WTC11 (cell line): ENCODE results near the gene ISY1. TPM values are rescaled to one million over a fixed set of nuclear protein-coding genes. Genes with fewer than 3 reads are reported as not detected.

Source experiments
- ATAC-seq: fragments of 200-7000 bp; cut with Tn5 transposase; 2 replicates; pipeline ENCODE4 v1.10.0; 2021; ENCODE audit warnings: mild to moderate bottlenecking, moderate library complexity
- CTCF ChIA-PET: fragments of 300-600 bp; sonication (Branson Sonifier 250); formaldehyde crosslinking; loops from one replicate; lab custom pipeline; 2021; ENCODE audit warnings: antibody characterized with exemption; lab: Charles Lee
- POLR2A ChIA-PET: fragments of 350-600 bp; sonication (Branson Sonifier 250); formaldehyde crosslinking; loops from one replicate; lab custom pipeline; 2021; ENCODE audit warnings: antibody characterized with exemption; lab: Charles Lee
- DNase-seq: peaks from one replicate; pipeline ENCODE4 v3.0.0; 2021; ENCODE audit warnings: low spot score
- H3K27ac Mint-ChIP-seq: 2 replicates; pipeline ENCODE4 v1.8.0; 2021; ENCODE audit warnings: mixed read lengths
- H3K27me3 Mint-ChIP-seq: 2 replicates; pipeline ENCODE4 v1.8.0; 2021; ENCODE audit warnings: low read depth, mild to moderate bottlenecking, moderate library complexity, mixed read lengths
- H3K36me3 Mint-ChIP-seq: 2 replicates; pipeline ENCODE4 v1.8.0; 2021; ENCODE audit warnings: mixed read lengths
- H3K4me1 Mint-ChIP-seq: 2 replicates; pipeline ENCODE4 v1.8.0; 2022; ENCODE audit warnings: mixed read lengths
- H3K4me3 Mint-ChIP-seq: 2 replicates; pipeline ENCODE4 v1.8.0; 2021; ENCODE audit warnings: mild to moderate bottlenecking, moderate library complexity, mixed read lengths
- H3K9me3 Mint-ChIP-seq: 2 replicates; pipeline ENCODE4 v1.8.0; 2021; ENCODE audit warnings: mixed read lengths
- ESRRA ChIP-seq: sonication (generic); formaldehyde crosslinking; IDR thresholded peaks from 2 replicates; pipeline ENCODE4 v1.8.1; 2022; ENCODE audit warnings: mild to moderate bottlenecking, missing genetic modification reagents, borderline replicate concordance
- ETV6 ChIP-seq: sonication (generic); formaldehyde crosslinking; IDR thresholded peaks from 2 replicates; pipeline ENCODE4 v1.8.1; 2022; ENCODE audit warnings: mild to moderate bottlenecking, missing genetic modification reagents
- IRF2 ChIP-seq: sonication (generic); formaldehyde crosslinking; IDR thresholded peaks from 2 replicates; pipeline ENCODE4 v1.8.0; 2022; ENCODE audit warnings: low read depth, missing genetic modification reagents, borderline replicate concordance
- NFATC4 ChIP-seq: fragments of 250-450 bp; sonication (Bioruptor Pico); IDR thresholded peaks from 2 replicates; pipeline ENCODE4 v1.9.0; 2021; ENCODE audit warnings: mild to moderate bottlenecking
- PRRX2 ChIP-seq: fragments of 250-450 bp; sonication (Bioruptor Pico); IDR thresholded peaks from 2 replicates; pipeline ENCODE4 v1.8.0; 2021; ENCODE audit warnings: mild to moderate bottlenecking
- SMAD3 ChIP-seq: sonication (generic); formaldehyde crosslinking; IDR thresholded peaks from 2 replicates; pipeline ENCODE4 v1.8.0; 2022; ENCODE audit warnings: missing genetic modification reagents, mild to moderate bottlenecking, borderline replicate concordance
- ZNF263 ChIP-seq: sonication (generic); formaldehyde crosslinking; IDR thresholded peaks from 2 replicates; pipeline ENCODE4 v1.8.1; 2022; ENCODE audit warnings: low read depth, mild to moderate bottlenecking, moderate library complexity, missing genetic modification reagents
- ZNF396 ChIP-seq: fragments of 250-450 bp; sonication (Bioruptor Pico); IDR thresholded peaks from 2 replicates; pipeline ENCODE4 v1.8.0; 2021; ENCODE audit warnings: mild to moderate bottlenecking, moderate library complexity, borderline replicate concordance
- ZNF416 ChIP-seq: fragments of 250-450 bp; sonication (Bioruptor Pico); IDR thresholded peaks from 2 replicates; pipeline ENCODE4 v1.9.0; 2021; ENCODE audit warnings: mild to moderate bottlenecking, inconsistent platforms
- total RNA-seq: library from RNA; stranded (reverse); gene quantifications from 3 replicates; pipeline ENCODE4 v1.2.3, GENCODE V29; 2021
- TF ChIP-seq, protein P1 (sequence below): sonication (generic); formaldehyde crosslinking; conservative IDR thresholded peaks from 2 replicates; pipeline ENCODE4 v1.8.1; 2022; ENCODE audit warnings: mild to moderate bottlenecking, missing genetic modification reagents
- TF ChIP-seq, protein P2 (sequence below): sonication (generic); formaldehyde crosslinking; IDR thresholded peaks from 2 replicates; pipeline ENCODE4 v1.8.1; 2023; ENCODE audit warnings: mild to moderate bottlenecking, moderate library complexity, missing genetic modification reagents
- TF ChIP-seq, protein P3 (sequence below): sonication (generic); formaldehyde crosslinking; IDR thresholded peaks from 2 replicates; pipeline ENCODE4 v1.8.0; 2022; ENCODE audit warnings: mild to moderate bottlenecking, missing genetic modification reagents
- TF ChIP-seq, protein P4 (sequence below): sonication (generic); formaldehyde crosslinking; IDR thresholded peaks from 2 replicates; pipeline ENCODE4 v1.8.0; 2022; ENCODE audit warnings: missing genetic modification reagents
- TF ChIP-seq, protein P5 (sequence below): fragments of 250-450 bp; sonication (Bioruptor Pico); IDR thresholded peaks from 2 replicates; pipeline ENCODE4 v1.9.0; 2021; ENCODE audit warnings: mild to moderate bottlenecking
- TF ChIP-seq, protein P6 (sequence below): fragments of 250-450 bp; sonication (Bioruptor Pico); IDR thresholded peaks from 2 replicates; pipeline ENCODE4 v2.1.2; 2022; ENCODE audit warnings: mild to moderate bottlenecking, moderate library complexity

The ISY1 gene
- total RNA-seq, 1 experiment from 2014 or later: 25.0 TPM

DNA sequence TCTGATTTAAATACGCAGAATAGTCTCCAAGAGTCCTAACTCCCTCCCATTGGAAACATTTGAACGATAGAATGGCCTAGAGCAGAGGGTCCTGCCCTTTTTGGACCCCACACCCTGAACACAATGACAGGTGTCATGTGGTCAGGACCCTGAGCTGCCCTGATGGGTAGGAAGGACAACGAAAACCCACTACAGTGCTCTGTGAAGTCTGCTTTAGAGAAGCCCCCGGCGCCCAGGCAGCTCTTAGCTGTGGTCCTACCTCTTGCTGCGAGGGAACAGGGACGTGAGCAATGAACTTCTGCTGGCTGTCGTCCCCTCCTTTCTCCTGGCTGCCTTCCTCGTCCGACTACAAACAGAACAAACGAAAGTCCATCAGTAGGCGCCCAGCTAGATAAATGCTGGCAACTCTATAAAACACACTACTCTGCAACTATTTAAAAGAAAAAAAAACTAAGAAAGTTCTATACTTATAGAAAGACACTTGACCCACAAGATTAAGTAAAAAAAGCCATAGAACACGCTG is 30.5 kb downstream of the ISY1 start:
- Mint-ChIP-seq H3K36me3 (peaks cover 41% of the 10 kb centered on the region), H3K27ac (no peak overlapping the region), H3K9me3 (no peaks in the 10 kb centered on the region), H3K27me3 (no peaks in the 10 kb centered on the region), H3K4me1 (peaks cover 7% of the 10 kb centered on the region; the same call in 1 of the 2 replicates), H3K4me3 (no peak overlapping the region)
- CTCF ChIA-PET: no interaction called here
- ATAC-seq: no peak
- POLR2A ChIA-PET: no interaction called here
- no peak for DNase-seq
- TF ChIP-seq ZNF416 (CRISPR knock-in tag) (no peak), ESRRA (no peak), NFATC4 (CRISPR knock-in tag) (no peak), PRRX2 (no peak), ZNF263 (CRISPR knock-in tag) (no peak), ETV6 (no peak), ZNF396 (no peak), IRF2 (CRISPR knock-in tag) (no peak), SMAD3 (CRISPR knock-in tag) (no peak)
- TF ChIP-seq, protein P1, sequence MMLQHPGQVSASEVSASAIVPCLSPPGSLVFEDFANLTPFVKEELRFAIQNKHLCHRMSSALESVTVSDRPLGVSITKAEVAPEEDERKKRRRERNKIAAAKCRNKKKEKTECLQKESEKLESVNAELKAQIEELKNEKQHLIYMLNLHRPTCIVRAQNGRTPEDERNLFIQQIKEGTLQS (CRISPR knock-in tag): no peak
- TF ChIP-seq, protein P2, sequence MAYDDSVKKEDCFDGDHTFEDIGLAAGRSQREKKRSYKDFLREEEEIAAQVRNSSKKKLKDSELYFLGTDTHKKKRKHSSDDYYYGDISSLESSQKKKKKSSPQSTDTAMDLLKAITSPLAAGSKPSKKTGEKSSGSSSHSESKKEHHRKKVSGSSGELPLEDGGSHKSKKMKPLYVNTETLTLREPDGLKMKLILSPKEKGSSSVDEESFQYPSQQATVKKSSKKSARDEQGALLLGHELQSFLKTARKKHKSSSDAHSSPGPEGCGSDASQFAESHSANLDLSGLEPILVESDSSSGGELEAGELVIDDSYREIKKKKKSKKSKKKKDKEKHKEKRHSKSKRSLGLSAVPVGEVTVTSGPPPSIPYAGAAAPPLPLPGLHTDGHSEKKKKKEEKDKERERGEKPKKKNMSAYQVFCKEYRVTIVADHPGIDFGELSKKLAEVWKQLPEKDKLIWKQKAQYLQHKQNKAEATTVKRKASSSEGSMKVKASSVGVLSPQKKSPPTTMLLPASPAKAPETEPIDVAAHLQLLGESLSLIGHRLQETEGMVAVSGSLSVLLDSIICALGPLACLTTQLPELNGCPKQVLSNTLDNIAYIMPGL (CRISPR knock-in tag): no peak
- TF ChIP-seq, protein P3, sequence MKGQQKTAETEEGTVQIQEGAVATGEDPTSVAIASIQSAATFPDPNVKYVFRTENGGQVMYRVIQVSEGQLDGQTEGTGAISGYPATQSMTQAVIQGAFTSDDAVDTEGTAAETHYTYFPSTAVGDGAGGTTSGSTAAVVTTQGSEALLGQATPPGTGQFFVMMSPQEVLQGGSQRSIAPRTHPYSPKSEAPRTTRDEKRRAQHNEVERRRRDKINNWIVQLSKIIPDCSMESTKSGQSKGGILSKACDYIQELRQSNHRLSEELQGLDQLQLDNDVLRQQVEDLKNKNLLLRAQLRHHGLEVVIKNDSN (CRISPR knock-in tag): no peak
- TF ChIP-seq, protein P4, sequence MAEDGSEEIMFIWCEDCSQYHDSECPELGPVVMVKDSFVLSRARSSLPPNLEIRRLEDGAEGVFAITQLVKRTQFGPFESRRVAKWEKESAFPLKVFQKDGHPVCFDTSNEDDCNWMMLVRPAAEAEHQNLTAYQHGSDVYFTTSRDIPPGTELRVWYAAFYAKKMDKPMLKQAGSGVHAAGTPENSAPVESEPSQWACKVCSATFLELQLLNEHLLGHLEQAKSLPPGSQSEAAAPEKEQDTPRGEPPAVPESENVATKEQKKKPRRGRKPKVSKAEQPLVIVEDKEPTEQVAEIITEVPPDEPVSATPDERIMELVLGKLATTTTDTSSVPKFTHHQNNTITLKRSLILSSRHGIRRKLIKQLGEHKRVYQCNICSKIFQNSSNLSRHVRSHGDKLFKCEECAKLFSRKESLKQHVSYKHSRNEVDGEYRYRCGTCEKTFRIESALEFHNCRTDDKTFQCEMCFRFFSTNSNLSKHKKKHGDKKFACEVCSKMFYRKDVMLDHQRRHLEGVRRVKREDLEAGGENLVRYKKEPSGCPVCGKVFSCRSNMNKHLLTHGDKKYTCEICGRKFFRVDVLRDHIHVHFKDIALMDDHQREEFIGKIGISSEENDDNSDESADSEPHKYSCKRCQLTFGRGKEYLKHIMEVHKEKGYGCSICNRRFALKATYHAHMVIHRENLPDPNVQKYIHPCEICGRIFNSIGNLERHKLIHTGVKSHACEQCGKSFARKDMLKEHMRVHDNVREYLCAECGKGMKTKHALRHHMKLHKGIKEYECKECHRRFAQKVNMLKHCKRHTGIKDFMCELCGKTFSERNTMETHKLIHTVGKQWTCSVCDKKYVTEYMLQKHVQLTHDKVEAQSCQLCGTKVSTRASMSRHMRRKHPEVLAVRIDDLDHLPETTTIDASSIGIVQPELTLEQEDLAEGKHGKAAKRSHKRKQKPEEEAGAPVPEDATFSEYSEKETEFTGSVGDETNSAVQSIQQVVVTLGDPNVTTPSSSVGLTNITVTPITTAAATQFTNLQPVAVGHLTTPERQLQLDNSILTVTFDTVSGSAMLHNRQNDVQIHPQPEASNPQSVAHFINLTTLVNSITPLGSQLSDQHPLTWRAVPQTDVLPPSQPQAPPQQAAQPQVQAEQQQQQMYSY: no peak
- TF ChIP-seq, protein P5, sequence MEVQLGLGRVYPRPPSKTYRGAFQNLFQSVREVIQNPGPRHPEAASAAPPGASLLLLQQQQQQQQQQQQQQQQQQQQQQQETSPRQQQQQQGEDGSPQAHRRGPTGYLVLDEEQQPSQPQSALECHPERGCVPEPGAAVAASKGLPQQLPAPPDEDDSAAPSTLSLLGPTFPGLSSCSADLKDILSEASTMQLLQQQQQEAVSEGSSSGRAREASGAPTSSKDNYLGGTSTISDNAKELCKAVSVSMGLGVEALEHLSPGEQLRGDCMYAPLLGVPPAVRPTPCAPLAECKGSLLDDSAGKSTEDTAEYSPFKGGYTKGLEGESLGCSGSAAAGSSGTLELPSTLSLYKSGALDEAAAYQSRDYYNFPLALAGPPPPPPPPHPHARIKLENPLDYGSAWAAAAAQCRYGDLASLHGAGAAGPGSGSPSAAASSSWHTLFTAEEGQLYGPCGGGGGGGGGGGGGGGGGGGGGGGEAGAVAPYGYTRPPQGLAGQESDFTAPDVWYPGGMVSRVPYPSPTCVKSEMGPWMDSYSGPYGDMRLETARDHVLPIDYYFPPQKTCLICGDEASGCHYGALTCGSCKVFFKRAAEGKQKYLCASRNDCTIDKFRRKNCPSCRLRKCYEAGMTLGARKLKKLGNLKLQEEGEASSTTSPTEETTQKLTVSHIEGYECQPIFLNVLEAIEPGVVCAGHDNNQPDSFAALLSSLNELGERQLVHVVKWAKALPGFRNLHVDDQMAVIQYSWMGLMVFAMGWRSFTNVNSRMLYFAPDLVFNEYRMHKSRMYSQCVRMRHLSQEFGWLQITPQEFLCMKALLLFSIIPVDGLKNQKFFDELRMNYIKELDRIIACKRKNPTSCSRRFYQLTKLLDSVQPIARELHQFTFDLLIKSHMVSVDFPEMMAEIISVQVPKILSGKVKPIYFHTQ (CRISPR knock-in tag): no peak
- TF ChIP-seq, protein P6, sequence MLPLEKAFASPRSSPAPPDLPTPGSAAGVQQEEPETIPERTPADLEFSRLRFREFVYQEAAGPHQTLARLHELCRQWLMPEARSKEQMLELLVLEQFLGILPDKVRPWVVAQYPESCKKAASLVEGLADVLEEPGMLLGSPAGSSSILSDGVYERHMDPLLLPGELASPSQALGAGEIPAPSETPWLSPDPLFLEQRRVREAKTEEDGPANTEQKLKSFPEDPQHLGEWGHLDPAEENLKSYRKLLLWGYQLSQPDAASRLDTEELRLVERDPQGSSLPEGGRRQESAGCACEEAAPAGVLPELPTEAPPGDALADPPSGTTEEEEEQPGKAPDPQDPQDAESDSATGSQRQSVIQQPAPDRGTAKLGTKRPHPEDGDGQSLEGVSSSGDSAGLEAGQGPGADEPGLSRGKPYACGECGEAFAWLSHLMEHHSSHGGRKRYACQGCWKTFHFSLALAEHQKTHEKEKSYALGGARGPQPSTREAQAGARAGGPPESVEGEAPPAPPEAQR (CRISPR knock-in tag): no peak
